Neural progenitor cell (in vitro differentiated cells): ENCODE measurements around the gene ZNF276. TPM values are rescaled to one million over a fixed set of nuclear protein-coding genes. Genes with fewer than 3 reads are reported as not detected.

Source experiments
- DNase-seq: peaks from one replicate; pipeline ENCODE4 v3.0.0-alpha.2; 2016; ENCODE audit warnings: low spot score
- H2AFZ ChIP-seq: fragments of 200-600 bp; sonication (generic); replicated peaks from 2 replicates; pipeline ENCODE4 v1.6.1; 2016; ENCODE audit warnings: antibody characterized with exemption
- H3F3A ChIP-seq: fragments of 200-600 bp; sonication (generic); 2 replicates; pipeline ENCODE4 v1.6.1; 2016; ENCODE audit warnings: antibody characterized with exemption, low read depth
- H3K27ac ChIP-seq: fragments of 200-600 bp; sonication (generic); 2 replicates; pipeline ENCODE4 v1.5.1; 2016; ENCODE audit warnings: mild to moderate bottlenecking
- H3K27me3 ChIP-seq: fragments of 200-600 bp; sonication (generic); 2 replicates; pipeline ENCODE4 v1.6.1; 2016; ENCODE audit warnings: mild to moderate bottlenecking, moderate library complexity
- H3K36me3 ChIP-seq: fragments of 200-600 bp; sonication (generic); 2 replicates; pipeline ENCODE4 v1.5.1; 2016
- H3K4me1 ChIP-seq: fragments of 200-600 bp; sonication (generic); 2 replicates; pipeline ENCODE4 v1.6.1; 2016; ENCODE audit warnings: mixed run types
- H3K4me2 ChIP-seq: fragments of 200-600 bp; sonication (generic); 2 replicates; pipeline ENCODE4 v1.6.1; 2016
- H3K4me3 ChIP-seq: fragments of 200-600 bp; sonication (generic); 2 replicates; pipeline ENCODE4 v1.5.1; 2016
- H3K79me2 ChIP-seq: fragments of 200-600 bp; sonication (generic); 2 replicates; pipeline ENCODE4 v1.6.1; 2016; ENCODE audit warnings: low read depth
- H3K9ac ChIP-seq: fragments of 200-600 bp; sonication (generic); 2 replicates; pipeline ENCODE4 v1.6.1; 2016
- H3K9me3 ChIP-seq: fragments of 200-600 bp; sonication (generic); 2 replicates; pipeline ENCODE4 v1.5.1; 2016; ENCODE audit warnings: low read depth
- H4K20me1 ChIP-seq: fragments of 200-600 bp; sonication (generic); 2 replicates; pipeline ENCODE4 v1.6.1; 2016; ENCODE audit warnings: low read depth
- H3K27ac Mint-ChIP-seq: 3 replicates; pipeline ENCODE4 v1.8.0; 2021; ENCODE audit warnings: mixed read lengths
- H3K27me3 Mint-ChIP-seq: 2 replicates; pipeline ENCODE4 v1.8.0; 2022; ENCODE audit warnings: low read depth, mild to moderate bottlenecking, inconsistent platforms, moderate library complexity, mixed read lengths; ENCODE audit not compliant: insufficient read depth
- H3K36me3 Mint-ChIP-seq: 3 replicates; pipeline ENCODE4 v1.8.0; 2021; ENCODE audit warnings: mixed read lengths
- H3K4me1 Mint-ChIP-seq: 3 replicates; pipeline ENCODE4 v1.8.0; 2021; ENCODE audit warnings: mixed read lengths
- H3K4me3 Mint-ChIP-seq: 3 replicates; pipeline ENCODE4 v1.8.0; 2021; ENCODE audit warnings: mild to moderate bottlenecking, moderate library complexity, mixed read lengths
- H3K9me3 Mint-ChIP-seq: 3 replicates; pipeline ENCODE4 v1.8.0; 2020; ENCODE audit warnings: mixed read lengths
- CTCF ChIP-seq: fragments of 200-600 bp; sonication (generic); IDR thresholded peaks from 2 replicates; pipeline ENCODE4 v1.5.1; 2017; ENCODE audit warnings: antibody characterized with exemption, mild to moderate bottlenecking
- EZH2 ChIP-seq: fragments of 200-600 bp; sonication (generic); IDR thresholded peaks from 2 replicates; pipeline ENCODE4 v1.6.1; 2017; ENCODE audit warnings: antibody characterized with exemption, mild to moderate bottlenecking, moderate library complexity
- EZH2phosphoT487 ChIP-seq: fragments of 200-600 bp; sonication (generic); IDR thresholded peaks from 2 replicates; pipeline ENCODE4 v1.6.1; 2017; ENCODE audit warnings: antibody characterized with exemption
- total RNA-seq: library from RNA; depleted of rRNA; stranded (reverse); fragments of >200 nt; gene quantifications from 2 replicates; pipeline ENCODE4 v1.2.3, GENCODE V29; 2015; ENCODE audit warnings: low replicate concordance

The ZNF276 gene
- total RNA-seq, 1 donor from 2014 or later, result 8.4 TPM

DNA sequence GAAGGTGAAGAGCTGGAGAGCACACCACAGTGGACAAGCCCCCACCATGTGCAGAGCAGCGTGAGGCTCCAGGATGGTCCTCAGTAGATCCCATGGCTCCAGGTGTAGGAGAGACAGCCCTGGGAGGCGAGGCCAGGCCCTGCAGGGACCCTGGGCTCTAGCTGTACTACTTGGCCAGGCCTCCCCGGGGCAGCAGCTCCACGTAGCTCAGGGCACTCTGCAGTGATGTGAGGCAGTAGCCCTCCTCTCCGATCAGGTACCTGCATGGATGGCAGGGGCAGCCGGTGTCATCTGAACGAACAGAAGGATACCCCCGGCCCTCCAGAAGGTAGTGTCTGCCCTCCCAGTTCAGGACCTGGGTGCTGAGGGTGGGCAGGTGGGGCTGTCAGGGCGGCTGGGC, 13.6 kb upstream of the ZNF276 start:
- Histone ChIP-seq H3K79me2 (no peaks in the 10 kb centered on the region), H3K9me3 (no peaks in the 10 kb centered on the region), H3K4me3 (no peak overlapping the region), H3K36me3 (no peaks in the 10 kb centered on the region), H3K4me2 (no peak overlapping the region), H3K27me3 (peaks cover 25% of the 10 kb centered on the region), H2AFZ (no peak overlapping the region), H3K9ac (no peak overlapping the region), H3K27ac (no peak overlapping the region), H3K4me1 (peaks cover 15% of the 10 kb centered on the region), H4K20me1 (no peaks in the 10 kb centered on the region), H3F3A (peaks cover 9% of the 10 kb centered on the region)
- Mint-ChIP-seq H3K4me3 (no peak overlapping the region), H3K4me1 (peaks cover 17% of the 10 kb centered on the region), H3K9me3 (no peaks in the 10 kb centered on the region), H3K36me3 (peaks cover 3% of the 10 kb centered on the region), H3K27me3 (peaks cover 15% of the 10 kb centered on the region), H3K27ac (no peak overlapping the region)
- no peak for DNase-seq
- TF ChIP-seq EZH2 (no peak), CTCF (no peak), EZH2phosphoT487 (no peak)

- Mint-ChIP-seq H3K4me1 (peaks cover 17% of the 10 kb centered on the region), H3K4me3 (no peak overlapping the region), H3K36me3 (peaks cover 3% of the 10 kb centered on the region), H3K9me3 (no peaks in the 10 kb centered on the region), H3K27ac (no peak overlapping the region), H3K27me3 (peaks cover 15% of the 10 kb centered on the region)
- TF ChIP-seq EZH2phosphoT487, result no peak
- no peak for TF ChIP-seq CTCF
- TF ChIP-seq EZH2, result no peak
- H3F3A ChIP-seq, result peaks cover 8% of the 10 kb centered on the region
- H3K36me3 ChIP-seq, result no peaks in the 10 kb centered on the region
- H3K27me3 ChIP-seq, result peaks cover 17% of the 10 kb centered on the region
- H3K4me3 ChIP-seq, result no peak overlapping the region
- H4K20me1 ChIP-seq, result no peaks in the 10 kb centered on the region
- H3K9ac ChIP-seq, result no peak overlapping the region
- peaks cover 15% of the 10 kb centered on the region for H3K4me1 ChIP-seq
- H3K79me2 ChIP-seq, result no peaks in the 10 kb centered on the region
- no peaks in the 10 kb centered on the region for H3K9me3 ChIP-seq
- DNase-seq, result no peak
- H3K4me2 ChIP-seq, result no peak overlapping the region
- no peak overlapping the region for H2AFZ ChIP-seq
- no peak overlapping the region for H3K27ac ChIP-seq
Measured at GRCh38 chr16:89708481-89708931, 12.8 kb upstream of the ZNF276 start.

- H3K4me2 ChIP-seq, result peak overlapping the region; percentile 8
- Mint-ChIP-seq H3K9me3 (no peaks in the 10 kb centered on the region), H3K27ac (no peak overlapping the region), H3K4me3 (no peak overlapping the region), H3K27me3 (peaks cover 15% of the 10 kb centered on the region), H3K36me3 (peaks cover 3% of the 10 kb centered on the region), H3K4me1 (peaks cover 17% of the 10 kb centered on the region)
- H3K9ac ChIP-seq, result no peak overlapping the region
- no peaks in the 10 kb centered on the region for H4K20me1 ChIP-seq
- peaks cover 13% of the 10 kb centered on the region for H3K27me3 ChIP-seq
- no peak overlapping the region for H2AFZ ChIP-seq
- H3K4me1 ChIP-seq, result peaks cover 15% of the 10 kb centered on the region
- H3K36me3 ChIP-seq, result no peaks in the 10 kb centered on the region
- H3K4me3 ChIP-seq, result no peak overlapping the region
- no peaks in the 10 kb centered on the region for H3K79me2 ChIP-seq
- TF ChIP-seq EZH2phosphoT487 (no peak), EZH2 (no peak), CTCF (no peak)
- no peak overlapping the region for H3K27ac ChIP-seq
- peak; percentile 63 for DNase-seq
- no peaks in the 10 kb centered on the region for H3K9me3 ChIP-seq
- peaks cover 8% of the 10 kb centered on the region for H3F3A ChIP-seq
Measured at GRCh38 chr16:89709166-89709565, 12.2 kb upstream of the ZNF276 start.
